Measurements from ENCODE around the gene SEC14L5.
"Not testable (repeated sequence)": the region's sequence is repeated elsewhere in the genome, so short reads cannot be mapped to it uniquely, and the experiment has no call there.

The SEC14L5 gene

GRCh38 chr16:4948903-4949766, 9.0 kb upstream of the SEC14L5 start:
- H3K9me2 ChIP-seq (replicated peaks; ENCODE audit: control insufficient read depth, low read length) = no peaks in the 10 kb centered on the region
- H3K4me1 ChIP-seq (ENCODE audit: control insufficient read depth, low read length) = no peaks in the 10 kb centered on the region
- H3K4me3 ChIP-seq (ENCODE audit: low read length) = no peak overlapping the region
- H3K36me3 ChIP-seq (ENCODE audit: control insufficient read depth, low read length) = no peaks in the 10 kb centered on the region
- no peaks in the 10 kb centered on the region for H3K79me2 ChIP-seq (ENCODE audit: control insufficient read depth, low read length)
- H3K27ac ChIP-seq (ENCODE audit: low read depth, low read length) = no peak overlapping the region
- H3K27me3 ChIP-seq (ENCODE audit: control insufficient read depth, low read length) = no peaks in the 10 kb centered on the region
- no peaks in the 10 kb centered on the region for H4K20me1 ChIP-seq (ENCODE audit: control insufficient read depth, insufficient read depth, low read depth, low read length)
- TF ChIP-seq EZH2phosphoT487 (IDR thresholded peaks at IDR 0.05; ENCODE audit: borderline replicate concordance, low read length) = no peak
- TF ChIP-seq CTCF (IDR thresholded peaks at IDR 0.05; ENCODE audit: low read depth, low read length, poor library complexity, severe bottlenecking) = no peak
- H3K9me3 ChIP-seq (ENCODE audit: control insufficient read depth, insufficient read depth, low read length) = no peaks in the 10 kb centered on the region
- no peaks in the 10 kb centered on the region for H3F3A ChIP-seq (ENCODE audit: control insufficient read depth, insufficient read depth)
- no peak overlapping the region for H3K4me2 ChIP-seq (ENCODE audit: low read length)

GRCh38 chr16:4949986-4950385, 8.1 kb upstream of the SEC14L5 start:
- Histone ChIP-seq H3K36me3 (ENCODE audit: control insufficient read depth, low read length) (no peaks in the 10 kb centered on the region), H3K27ac (ENCODE audit: low read depth, low read length) (no peak overlapping the region), H3K4me2 (ENCODE audit: low read length) (no peak overlapping the region)

GRCh38 chr16:4951583-4951982, 6.5 kb upstream of the SEC14L5 start:
- H3K27ac ChIP-seq (ENCODE audit: low read depth, low read length); H3K36me3 ChIP-seq (ENCODE audit: control insufficient read depth, low read length); H3K79me2 ChIP-seq (ENCODE audit: control insufficient read depth, low read length); H3K9me3 ChIP-seq (ENCODE audit: control insufficient read depth, insufficient read depth, low read length); H3K9me2 ChIP-seq (replicated peaks; ENCODE audit: control insufficient read depth, low read length); H3K4me1 ChIP-seq (ENCODE audit: control insufficient read depth, low read length); H3K27me3 ChIP-seq (ENCODE audit: control insufficient read depth, low read length); H3F3A ChIP-seq (ENCODE audit: control insufficient read depth, insufficient read depth); H3K4me2 ChIP-seq (ENCODE audit: low read length); H3K4me3 ChIP-seq (ENCODE audit: low read length); H4K20me1 ChIP-seq (ENCODE audit: control insufficient read depth, insufficient read depth, low read depth, low read length): not testable (repeated sequence)

More at GRCh38 chr16:4949986-4950385, 8.1 kb upstream of the SEC14L5 start:
- Histone ChIP-seq H3F3A (ENCODE audit: control insufficient read depth, insufficient read depth) (no peaks in the 10 kb centered on the region), H3K9me2 (replicated peaks; ENCODE audit: control insufficient read depth, low read length) (no peaks in the 10 kb centered on the region), H3K27me3 (ENCODE audit: control insufficient read depth, low read length) (no peaks in the 10 kb centered on the region), H4K20me1 (ENCODE audit: control insufficient read depth, insufficient read depth, low read depth, low read length) (no peaks in the 10 kb centered on the region), H3K9me3 (ENCODE audit: control insufficient read depth, insufficient read depth, low read length) (no peaks in the 10 kb centered on the region), H3K4me1 (ENCODE audit: control insufficient read depth, low read length) (no peaks in the 10 kb centered on the region), H3K4me3 (ENCODE audit: low read length) (no peak overlapping the region), H3K79me2 (ENCODE audit: control insufficient read depth, low read length) (no peaks in the 10 kb centered on the region)
- TF ChIP-seq EZH2phosphoT487 (IDR thresholded peaks at IDR 0.05; ENCODE audit: borderline replicate concordance, low read length) (no peak), CTCF (IDR thresholded peaks at IDR 0.05; ENCODE audit: low read depth, low read length, poor library complexity, severe bottlenecking) (no peak)

- no peak overlapping the region for H3K4me3 ChIP-seq (ENCODE audit: low read length)
- H4K20me1 ChIP-seq (ENCODE audit: control insufficient read depth, insufficient read depth, low read depth, low read length) = no peaks in the 10 kb centered on the region; the same call in 1 of the 2 replicates
- H3K4me2 ChIP-seq (ENCODE audit: low read length) = no peak overlapping the region
- no peaks in the 10 kb centered on the region for H3F3A ChIP-seq (ENCODE audit: control insufficient read depth, insufficient read depth)
- H3K27ac ChIP-seq (ENCODE audit: low read depth, low read length) = no peak overlapping the region
- H3K79me2 ChIP-seq (ENCODE audit: control insufficient read depth, low read length) = no peaks in the 10 kb centered on the region
- H3K9me3 ChIP-seq (ENCODE audit: control insufficient read depth, insufficient read depth, low read length) = no peaks in the 10 kb centered on the region
- TF ChIP-seq CTCF (IDR thresholded peaks at IDR 0.05; ENCODE audit: low read depth, low read length, poor library complexity, severe bottlenecking) (no peak), EZH2phosphoT487 (IDR thresholded peaks at IDR 0.05; ENCODE audit: borderline replicate concordance, low read length) (no peak)
- no peaks in the 10 kb centered on the region for H3K9me2 ChIP-seq (replicated peaks; ENCODE audit: control insufficient read depth, low read length)
- H3K27me3 ChIP-seq (ENCODE audit: control insufficient read depth, low read length) = peaks cover 2% of the 10 kb centered on the region; the same call in 1 of the 2 replicates
- H3K36me3 ChIP-seq (ENCODE audit: control insufficient read depth, low read length) = no peaks in the 10 kb centered on the region
- peaks cover 5% of the 10 kb centered on the region for H3K4me1 ChIP-seq (ENCODE audit: control insufficient read depth, low read length)
Measured at GRCh38 chr16:4954714-4955113, 3.4 kb upstream of the SEC14L5 start.

Measured in DOHH2 (cell line).